Measurements from ENCODE around the gene ANO7. TPM values are rescaled to one million over a fixed set of nuclear protein-coding genes. Genes with fewer than 3 reads are reported as not detected.

Gene ANO7
- total and polyA plus RNA-seq, 2 of the 13 experiments (the other 11 are each of a cell fraction or from before 2014, with no cell fraction given), result 4.1 to 4.9 TPM

DNA sequence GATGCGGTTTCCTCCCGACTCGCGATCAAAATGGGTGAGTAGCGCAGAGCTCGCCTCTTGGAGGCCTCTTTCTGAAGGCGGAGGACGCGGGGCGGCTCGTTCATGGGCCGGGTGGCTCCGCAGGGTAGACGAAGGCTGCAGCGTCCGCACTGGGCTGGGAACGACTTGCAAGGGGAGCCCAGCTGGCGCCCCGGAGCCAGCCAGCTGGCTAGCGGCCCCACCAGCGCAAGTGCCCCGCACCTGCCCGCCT lies 38.9 kb upstream of the ANO7 start (continued):
- TF ChIP-seq, protein P1, sequence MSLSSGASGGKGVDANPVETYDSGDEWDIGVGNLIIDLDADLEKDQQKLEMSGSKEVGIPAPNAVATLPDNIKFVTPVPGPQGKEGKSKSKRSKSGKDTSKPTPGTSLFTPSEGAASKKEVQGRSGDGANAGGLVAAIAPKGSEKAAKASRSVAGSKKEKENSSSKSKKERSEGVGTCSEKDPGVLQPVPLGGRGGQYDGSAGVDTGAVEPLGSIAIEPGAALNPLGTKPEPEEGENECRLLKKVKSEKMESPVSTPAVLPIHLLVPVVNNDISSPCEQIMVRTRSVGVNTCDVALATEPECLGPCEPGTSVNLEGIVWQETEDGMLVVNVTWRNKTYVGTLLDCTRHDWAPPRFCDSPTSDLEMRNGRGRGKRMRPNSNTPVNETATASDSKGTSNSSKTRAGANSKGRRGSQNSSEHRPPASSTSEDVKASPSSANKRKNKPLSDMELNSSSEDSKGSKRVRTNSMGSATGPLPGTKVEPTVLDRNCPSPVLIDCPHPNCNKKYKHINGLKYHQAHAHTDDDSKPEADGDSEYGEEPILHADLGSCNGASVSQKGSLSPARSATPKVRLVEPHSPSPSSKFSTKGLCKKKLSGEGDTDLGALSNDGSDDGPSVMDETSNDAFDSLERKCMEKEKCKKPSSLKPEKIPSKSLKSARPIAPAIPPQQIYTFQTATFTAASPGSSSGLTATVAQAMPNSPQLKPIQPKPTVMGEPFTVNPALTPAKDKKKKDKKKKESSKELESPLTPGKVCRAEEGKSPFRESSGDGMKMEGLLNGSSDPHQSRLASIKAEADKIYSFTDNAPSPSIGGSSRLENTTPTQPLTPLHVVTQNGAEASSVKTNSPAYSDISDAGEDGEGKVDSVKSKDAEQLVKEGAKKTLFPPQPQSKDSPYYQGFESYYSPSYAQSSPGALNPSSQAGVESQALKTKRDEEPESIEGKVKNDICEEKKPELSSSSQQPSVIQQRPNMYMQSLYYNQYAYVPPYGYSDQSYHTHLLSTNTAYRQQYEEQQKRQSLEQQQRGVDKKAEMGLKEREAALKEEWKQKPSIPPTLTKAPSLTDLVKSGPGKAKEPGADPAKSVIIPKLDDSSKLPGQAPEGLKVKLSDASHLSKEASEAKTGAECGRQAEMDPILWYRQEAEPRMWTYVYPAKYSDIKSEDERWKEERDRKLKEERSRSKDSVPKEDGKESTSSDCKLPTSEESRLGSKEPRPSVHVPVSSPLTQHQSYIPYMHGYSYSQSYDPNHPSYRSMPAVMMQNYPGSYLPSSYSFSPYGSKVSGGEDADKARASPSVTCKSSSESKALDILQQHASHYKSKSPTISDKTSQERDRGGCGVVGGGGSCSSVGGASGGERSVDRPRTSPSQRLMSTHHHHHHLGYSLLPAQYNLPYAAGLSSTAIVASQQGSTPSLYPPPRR (CRISPR knock-in tag; IDR thresholded peaks at IDR 0.05; ENCODE audit: borderline replicate concordance), result 0 out of 2 replicates have a peak, but pooled peaks have one; percentile 28
- TF ChIP-seq YEATS2 (CRISPR knock-in tag; IDR thresholded peaks at IDR 0.05; ENCODE audit: borderline replicate concordance) (peak; percentile 5), SRF (IDR thresholded peaks at IDR 0.05; ENCODE audit: low read depth, low read length) (no peak), ZNF160 (CRISPR knock-in tag; IDR thresholded peaks at IDR 0.05) (no peak), SIN3A (IDR thresholded peaks at IDR 0.05; ENCODE audit: borderline replicate concordance, low read depth, low read length) (no peak), ZFP41 (CRISPR knock-in tag; IDR thresholded peaks at IDR 0.05; ENCODE audit: borderline replicate concordance) (no peak), MYC (CRISPR knock-in tag; IDR thresholded peaks at IDR 0.05; ENCODE audit: borderline replicate concordance) (no peak), ZNF564 (CRISPR knock-in tag; IDR thresholded peaks at IDR 0.05) (no peak; the same call in 1 of the 2 replicates), ETV5 (CRISPR knock-in tag; IDR thresholded peaks at IDR 0.05; ENCODE audit: borderline replicate concordance) (no peak), U2AF1 (optimal IDR thresholded peaks at IDR 0.05; ENCODE audit: low read depth, low read length) (no peak), ZNF432 (CRISPR knock-in tag; IDR thresholded peaks at IDR 0.05; ENCODE audit: borderline replicate concordance) (no peak), ZNF790 (CRISPR knock-in tag; IDR thresholded peaks at IDR 0.05; ENCODE audit: borderline replicate concordance) (no peak), ZNF747 (CRISPR knock-in tag; IDR thresholded peaks at IDR 0.05; ENCODE audit: borderline replicate concordance) (0 out of 2 replicates have a peak, but pooled peaks have one; percentile 2), FOXP1 (IDR thresholded peaks at IDR 0.05) (no peak), FOXP1 (CRISPR knock-in tag; IDR thresholded peaks at IDR 0.05) (no peak), ZNF350 (CRISPR knock-in tag; IDR thresholded peaks at IDR 0.05; ENCODE audit: borderline replicate concordance, low read depth) (0 out of 2 replicates have a peak, but pooled peaks have one; percentile 70), ZNF260 (CRISPR knock-in tag; IDR thresholded peaks at IDR 0.05; ENCODE audit: borderline replicate concordance, low read depth) (no peak), ZNF777 (CRISPR knock-in tag; IDR thresholded peaks at IDR 0.05) (no peak)
- TF ChIP-seq, protein P2, sequence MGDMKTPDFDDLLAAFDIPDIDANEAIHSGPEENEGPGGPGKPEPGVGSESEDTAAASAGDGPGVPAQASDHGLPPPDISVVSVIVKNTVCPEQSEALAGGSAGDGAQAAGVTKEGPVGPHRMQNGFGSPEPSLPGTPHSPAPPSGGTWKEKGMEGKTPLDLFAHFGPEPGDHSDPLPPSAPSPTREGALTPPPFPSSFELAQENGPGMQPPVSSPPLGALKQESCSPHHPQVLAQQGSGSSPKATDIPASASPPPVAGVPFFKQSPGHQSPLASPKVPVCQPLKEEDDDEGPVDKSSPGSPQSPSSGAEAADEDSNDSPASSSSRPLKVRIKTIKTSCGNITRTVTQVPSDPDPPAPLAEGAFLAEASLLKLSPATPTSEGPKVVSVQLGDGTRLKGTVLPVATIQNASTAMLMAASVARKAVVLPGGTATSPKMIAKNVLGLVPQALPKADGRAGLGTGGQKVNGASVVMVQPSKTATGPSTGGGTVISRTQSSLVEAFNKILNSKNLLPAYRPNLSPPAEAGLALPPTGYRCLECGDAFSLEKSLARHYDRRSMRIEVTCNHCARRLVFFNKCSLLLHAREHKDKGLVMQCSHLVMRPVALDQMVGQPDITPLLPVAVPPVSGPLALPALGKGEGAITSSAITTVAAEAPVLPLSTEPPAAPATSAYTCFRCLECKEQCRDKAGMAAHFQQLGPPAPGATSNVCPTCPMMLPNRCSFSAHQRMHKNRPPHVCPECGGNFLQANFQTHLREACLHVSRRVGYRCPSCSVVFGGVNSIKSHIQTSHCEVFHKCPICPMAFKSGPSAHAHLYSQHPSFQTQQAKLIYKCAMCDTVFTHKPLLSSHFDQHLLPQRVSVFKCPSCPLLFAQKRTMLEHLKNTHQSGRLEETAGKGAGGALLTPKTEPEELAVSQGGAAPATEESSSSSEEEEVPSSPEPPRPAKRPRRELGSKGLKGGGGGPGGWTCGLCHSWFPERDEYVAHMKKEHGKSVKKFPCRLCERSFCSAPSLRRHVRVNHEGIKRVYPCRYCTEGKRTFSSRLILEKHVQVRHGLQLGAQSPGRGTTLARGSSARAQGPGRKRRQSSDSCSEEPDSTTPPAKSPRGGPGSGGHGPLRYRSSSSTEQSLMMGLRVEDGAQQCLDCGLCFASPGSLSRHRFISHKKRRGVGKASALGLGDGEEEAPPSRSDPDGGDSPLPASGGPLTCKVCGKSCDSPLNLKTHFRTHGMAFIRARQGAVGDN (CRISPR knock-in tag; IDR thresholded peaks at IDR 0.05), result no peak; the same call in none of the 2 replicates
- TF ChIP-seq, protein P3, sequence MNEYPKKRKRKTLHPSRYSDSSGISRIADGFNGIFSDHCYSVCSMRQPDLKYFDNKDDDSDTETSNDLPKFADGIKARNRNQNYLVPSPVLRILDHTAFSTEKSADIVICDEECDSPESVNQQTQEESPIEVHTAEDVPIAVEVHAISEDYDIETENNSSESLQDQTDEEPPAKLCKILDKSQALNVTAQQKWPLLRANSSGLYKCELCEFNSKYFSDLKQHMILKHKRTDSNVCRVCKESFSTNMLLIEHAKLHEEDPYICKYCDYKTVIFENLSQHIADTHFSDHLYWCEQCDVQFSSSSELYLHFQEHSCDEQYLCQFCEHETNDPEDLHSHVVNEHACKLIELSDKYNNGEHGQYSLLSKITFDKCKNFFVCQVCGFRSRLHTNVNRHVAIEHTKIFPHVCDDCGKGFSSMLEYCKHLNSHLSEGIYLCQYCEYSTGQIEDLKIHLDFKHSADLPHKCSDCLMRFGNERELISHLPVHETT (CRISPR knock-in tag; conservative IDR thresholded peaks at IDR 0.05), result no peak; the same call in 1 of the 2 replicates
